ENCODE data around the gene HES5. TPM values are rescaled to one million over a fixed set of nuclear protein-coding genes. Genes with fewer than 3 reads are reported as not detected.

The HES5 gene
- total RNA-seq, 2 experiments from 2014 or later: 0.21 to 0.23 TPM

- CTCF ChIA-PET: no interaction called here
- POLR2A ChIA-PET: no interaction called here
Observed at GRCh38 chr1:2479618-2480017, 50.4 kb downstream of the HES5 start.

DNA sequence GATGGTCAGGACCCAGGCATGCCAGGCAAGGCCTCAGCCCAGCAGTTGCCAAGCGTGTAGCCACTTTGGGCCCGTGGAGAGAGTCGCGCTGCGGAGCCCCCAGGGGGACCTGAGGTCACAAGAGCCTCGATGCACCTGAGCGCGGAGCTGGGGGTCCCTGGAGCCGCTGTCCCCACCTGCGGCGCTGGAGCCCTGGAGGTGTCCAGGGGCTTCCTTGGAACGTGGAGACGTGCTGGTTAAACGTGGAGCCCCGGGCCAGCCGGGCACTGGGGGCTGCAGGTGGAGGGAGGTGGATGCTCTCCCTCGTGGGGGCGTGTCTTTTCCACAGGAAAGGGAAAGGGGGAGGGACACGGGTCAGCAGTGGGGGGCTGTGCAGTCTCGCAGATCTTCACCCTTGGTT is 50.9 kb downstream of the HES5 start:
- ChIA-PET CTCF (no interaction called here), POLR2A (no interaction called here)

Other genes with a start within 250 kb of the HES5 start
- 1 to 10 TPM; 8.7 to 9.9 TPM for gene MORN1, start 138.7 kb downstream of the HES5 start, total RNA-seq
- gene RER1, start 138.4 kb downstream of the HES5 start, total RNA-seq: 100 to 1,000 TPM; 188 to 209 TPM
- 10 to 100 TPM; 22.6 to 24.2 TPM for gene PEX10, start 117.7 kb downstream of the HES5 start, total RNA-seq
- gene PLCH2, start 54.0 kb downstream of the HES5 start, total RNA-seq: under 1 TPM; 0.80 to 0.84 TPM
- gene PANK4, start 3.7 kb downstream of the HES5 start, total RNA-seq: 10 to 100 TPM; 39.1 to 41.3 TPM
- 100 to 1,000 TPM; 141 to 153 TPM for gene TNFRSF14, start 26.1 kb upstream of the HES5 start, total RNA-seq
- gene PRXL2B, start 56.5 kb upstream of the HES5 start, total RNA-seq: 10 to 100 TPM; 40.0 to 41.9 TPM
- under 1 TPM in 1 of 2 experiments, not detected in 1; 0.42 TPM for gene MMEL1, start 102.8 kb upstream of the HES5 start, total RNA-seq

All from activated CD8-positive, alpha-beta memory T cell treated with anti-CD3 and anti-CD28 coated beads for 36 hours (primary cell).